ENCODE measurements around the gene DSG4.

DSG4 gene

DNA sequence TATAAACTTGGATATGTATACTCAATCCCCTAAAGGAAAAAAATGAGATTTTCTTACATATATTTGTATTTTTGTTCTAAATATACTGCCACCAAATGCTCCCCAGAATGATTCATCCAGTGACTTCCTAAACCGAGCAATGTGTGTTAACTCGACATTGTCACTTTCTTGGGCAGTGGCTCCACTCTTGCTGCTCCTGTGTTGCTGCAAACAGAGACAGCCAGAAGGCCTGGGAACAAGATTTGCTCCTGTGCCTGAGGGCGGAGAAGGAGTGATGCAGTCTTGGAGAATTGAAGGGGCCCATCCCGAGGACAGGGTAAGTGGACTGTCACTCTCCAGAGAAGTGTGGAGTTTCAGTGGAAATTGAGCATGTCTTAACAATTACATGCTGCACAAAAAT is 32.7 kb downstream of the DSG4 start:
- in situ Hi-C loops (cut with MboI; ENCODE audit: low sequenced_read_pairs) = no loop called here

GRCh38 chr18:31410716-31411483 is 34.3 kb downstream of the DSG4 start:
- in situ Hi-C loops (cut with MboI; ENCODE audit: low sequenced_read_pairs) = no loop called here

GRCh38 chr18:31413137-31413536 is 36.6 kb downstream of the DSG4 start:
- in situ Hi-C loops (cut with MboI; ENCODE audit: low sequenced_read_pairs) = no loop called here

- in situ Hi-C loops (cut with MboI; ENCODE audit: low sequenced_read_pairs) = no loop called here
These were observed 41.3 kb downstream of the DSG4 start for GRCh38 chr18:31417850-31418249.

GRCh38 chr18:31419457-31419932 is 42.9 kb downstream of the DSG4 start:
- in situ Hi-C loops (cut with MboI; ENCODE audit: low sequenced_read_pairs) = no loop called here

GRCh38 chr18:31420032-31420431 is 43.5 kb downstream of the DSG4 start:
- in situ Hi-C loops (cut with MboI; ENCODE audit: low sequenced_read_pairs) = no loop called here

DNA sequence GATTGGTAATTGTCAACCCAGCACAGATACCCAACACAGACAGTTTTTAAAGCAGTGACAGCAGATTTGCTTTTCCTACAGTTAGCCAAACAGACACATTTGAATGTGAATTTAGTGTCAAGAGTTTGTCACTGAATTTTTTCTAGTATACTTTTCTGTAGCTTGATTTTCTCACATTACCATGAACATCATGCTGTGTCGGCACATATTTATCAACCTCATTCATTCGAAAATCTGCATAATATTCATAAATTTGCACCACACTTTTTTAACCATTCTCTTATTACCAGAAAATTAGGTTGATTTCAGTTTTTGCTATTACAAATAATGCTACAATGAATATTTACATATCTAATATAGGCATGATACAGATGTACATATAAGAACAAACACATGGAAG is 43.9 kb downstream of the DSG4 start:
- in situ Hi-C loops (cut with MboI; ENCODE audit: low sequenced_read_pairs) = no loop called here

- in situ Hi-C loops (cut with MboI; ENCODE audit: low sequenced_read_pairs) = no loop called here
These were observed 47.9 kb downstream of the DSG4 start for GRCh38 chr18:31424383-31424988.

DNA sequence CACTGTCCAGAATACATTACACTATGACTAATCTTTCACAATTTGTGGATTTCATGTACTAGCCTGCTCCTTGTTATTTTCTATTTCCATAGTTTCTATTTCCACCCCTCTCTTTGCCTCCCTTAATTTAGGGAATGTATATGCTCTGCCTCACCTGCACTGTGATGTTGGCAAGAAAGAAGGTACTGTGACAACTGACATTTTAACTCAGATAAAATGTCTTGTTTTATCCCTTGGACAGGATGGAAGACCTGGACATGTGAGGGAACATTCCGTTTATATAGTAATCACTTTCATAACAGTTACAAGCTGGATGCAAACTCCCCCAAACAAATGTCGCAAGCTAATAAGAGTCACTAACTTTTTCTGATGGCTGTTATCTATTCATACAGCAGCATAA is 49.4 kb downstream of the DSG4 start:
- in situ Hi-C loops (cut with MboI; ENCODE audit: low sequenced_read_pairs) = no loop called here

GRCh38 chr18:31426871-31427406 is 50.4 kb downstream of the DSG4 start:
- in situ Hi-C loops (cut with MboI; ENCODE audit: low sequenced_read_pairs) = no loop called here

- in situ Hi-C loops (cut with MboI; ENCODE audit: low sequenced_read_pairs) = no loop called here
These were observed 51.6 kb downstream of the DSG4 start for GRCh38 chr18:31428211-31428610.

- in situ Hi-C loops (cut with MboI; ENCODE audit: low sequenced_read_pairs) = no loop called here
These were observed 53.0 kb downstream of the DSG4 start for GRCh38 chr18:31429623-31430022.

GRCh38 chr18:31430072-31430471 is 53.5 kb downstream of the DSG4 start:
- in situ Hi-C loops (cut with MboI; ENCODE audit: low sequenced_read_pairs) = no loop called here

- in situ Hi-C loops (cut with MboI; ENCODE audit: low sequenced_read_pairs) = no loop called here
These were observed 54.0 kb downstream of the DSG4 start for GRCh38 chr18:31430554-31430953.

DNA sequence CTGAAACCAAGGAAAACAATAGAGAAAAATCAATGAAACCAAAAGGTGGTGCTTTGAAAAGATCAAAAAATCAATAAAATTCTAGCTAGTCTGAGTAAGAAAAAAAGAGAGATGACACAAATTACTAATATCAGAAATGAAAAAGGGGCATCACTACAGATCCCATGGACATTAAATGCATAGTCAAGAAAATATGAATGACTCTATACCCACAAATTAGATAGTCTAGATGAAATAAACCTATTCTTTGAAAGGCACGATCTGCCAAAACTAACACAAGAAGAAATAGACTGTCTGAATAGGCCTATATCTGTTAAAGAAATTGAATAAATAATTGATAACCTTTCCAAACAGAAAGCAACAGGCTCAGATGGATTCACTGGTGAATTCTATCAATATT is 55.7 kb downstream of the DSG4 start:
- in situ Hi-C loops (cut with MboI; ENCODE audit: low sequenced_read_pairs) = no loop called here

GRCh38 chr18:31436825-31437224 is 60.2 kb downstream of the DSG4 start:
- in situ Hi-C loops (cut with MboI; ENCODE audit: low sequenced_read_pairs) = no loop called here

DNA sequence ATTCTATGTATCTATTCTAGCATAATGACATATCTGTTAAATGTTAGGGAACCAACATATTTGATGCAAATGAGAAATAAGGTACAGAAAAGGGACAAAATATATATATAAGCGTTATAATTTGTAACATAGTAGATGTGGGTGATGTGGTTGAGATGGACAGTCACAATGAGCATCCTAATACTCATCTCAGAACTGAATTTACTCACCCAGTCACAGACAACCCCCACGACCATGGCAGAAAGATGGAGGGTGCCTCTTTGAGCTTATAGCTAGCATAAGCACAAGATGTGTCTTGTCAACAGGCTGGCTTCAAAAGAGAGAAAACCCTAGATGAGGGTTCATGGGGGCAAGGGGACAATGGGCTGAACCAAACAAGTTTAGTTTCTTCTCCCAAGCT is 61.8 kb downstream of the DSG4 start:
- in situ Hi-C loops (cut with MboI; ENCODE audit: low sequenced_read_pairs) = no loop called here

DNA sequence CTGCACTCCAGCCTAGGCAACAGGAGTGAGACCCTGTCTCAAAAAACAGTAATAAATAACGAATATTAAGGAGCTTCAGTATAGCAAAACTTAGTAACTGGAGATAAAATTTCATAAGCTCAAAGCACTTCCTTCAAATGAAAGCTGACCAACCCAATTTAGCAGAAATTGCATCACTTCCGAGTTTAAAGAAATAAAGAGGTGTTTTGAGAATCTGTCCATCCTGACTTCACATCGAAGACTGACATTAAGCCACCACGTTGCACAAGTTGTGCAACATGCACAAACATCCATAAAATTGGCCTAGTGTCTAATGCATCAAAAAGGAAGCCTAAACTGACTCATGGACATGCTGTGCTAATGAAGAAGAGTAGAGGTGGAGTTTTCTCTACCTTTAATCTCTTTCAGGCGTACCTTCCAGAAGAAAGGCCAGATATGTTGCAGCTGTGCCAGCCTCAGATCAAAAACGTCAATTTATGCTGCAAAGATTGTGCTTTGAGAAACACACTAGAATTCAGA is 63.3 kb downstream of the DSG4 start:
- in situ Hi-C loops (cut with MboI; ENCODE audit: low sequenced_read_pairs) = no loop called here

DNA sequence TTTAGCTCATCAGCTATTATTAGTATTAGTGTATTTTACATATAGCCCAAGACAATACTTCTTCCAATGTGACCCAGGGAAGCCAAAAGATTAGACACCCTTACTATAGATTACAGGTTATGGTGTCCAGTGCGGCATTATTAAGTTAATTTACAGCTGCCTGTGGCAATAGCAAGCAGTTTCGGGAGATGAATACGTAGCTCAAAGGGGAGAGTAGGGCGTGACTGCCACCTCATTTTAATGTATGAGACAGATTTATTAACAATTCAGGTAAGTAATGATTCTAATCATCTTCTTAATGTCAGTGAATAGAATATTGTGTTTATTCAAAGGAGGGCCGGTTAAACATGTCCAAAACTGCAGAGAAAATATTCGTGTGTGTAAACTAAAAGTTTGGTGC is 64.2 kb downstream of the DSG4 start:
- in situ Hi-C loops (cut with MboI; ENCODE audit: low sequenced_read_pairs) = no loop called here

DNA sequence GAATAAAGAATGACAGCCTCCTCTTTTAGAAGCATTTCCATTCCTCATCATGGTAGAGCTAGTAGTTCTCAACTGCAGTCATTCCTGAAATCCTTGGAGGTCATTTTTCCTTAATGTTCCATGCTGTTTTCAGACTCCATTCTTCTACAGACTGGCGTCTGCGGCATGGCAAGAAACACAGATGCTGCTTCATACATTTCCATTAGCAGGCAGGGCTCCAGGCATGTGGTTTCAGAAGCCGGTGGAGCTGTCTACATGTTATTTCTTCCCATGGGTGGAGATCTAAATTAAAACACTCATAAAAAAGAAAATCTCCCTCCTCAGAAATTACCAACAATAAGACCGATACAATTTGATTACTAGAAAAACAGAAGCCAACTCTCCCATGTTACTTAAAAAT is 64.9 kb downstream of the DSG4 start:
- in situ Hi-C loops (cut with MboI; ENCODE audit: low sequenced_read_pairs) = no loop called here

DNA sequence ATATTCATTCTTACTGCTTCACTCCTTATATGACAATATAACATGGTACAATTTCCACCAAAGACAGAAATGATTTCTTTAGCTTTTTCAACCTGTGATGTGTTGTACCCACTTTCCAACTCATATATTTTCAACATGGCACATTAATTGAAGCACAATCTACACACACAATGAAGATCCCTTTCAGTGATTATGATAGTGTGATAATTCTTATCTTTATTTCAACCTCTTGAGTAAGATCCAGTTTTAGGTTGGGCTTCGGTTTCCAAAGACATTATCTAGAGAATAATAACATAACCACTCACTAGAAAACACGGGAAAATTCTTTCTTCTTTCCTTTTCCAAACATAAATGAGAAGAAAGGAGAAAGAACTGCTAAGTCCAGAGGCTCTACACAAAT is 67.6 kb downstream of the DSG4 start:
- in situ Hi-C loops (cut with MboI; ENCODE audit: low sequenced_read_pairs) = no loop called here

GRCh38 chr18:31445908-31446307 is 69.3 kb downstream of the DSG4 start:
- in situ Hi-C loops (cut with MboI; ENCODE audit: low sequenced_read_pairs) = no loop called here

Measured in HL-60/S4 (cell line).